ENCODE data around the gene BFAR. TPM values are rescaled to one million over a fixed set of nuclear protein-coding genes. Genes with fewer than 3 reads are reported as not detected.

BFAR gene
- total RNA-seq, 1 donor from 2014 or later: 74.5 TPM

GRCh38 chr16:14649816-14650215 is 17.1 kb downstream of the BFAR start:
- Mint-ChIP-seq H3K27me3 (ENCODE audit: low read depth) (no peaks in the 10 kb centered on the region), H3K36me3 (ENCODE audit: low read depth) (peaks cover 6% of the 10 kb centered on the region), H3K27ac (ENCODE audit: unreplicated experiment) (no peak overlapping the region), H3K4me1 (no peaks in the 10 kb centered on the region), H3K9me3 (no peaks in the 10 kb centered on the region), H3K4me3 (no peak overlapping the region)
- TF ChIP-seq CTCF (conservative IDR thresholded peaks at IDR 0.05): no peak
- DNase-seq (ENCODE audit: low read depth, low spot score): no peak

- Mint-ChIP-seq H3K27me3 (ENCODE audit: low read depth) (no peaks in the 10 kb centered on the region), H3K9me3 (no peaks in the 10 kb centered on the region), H3K36me3 (ENCODE audit: low read depth) (peaks cover 6% of the 10 kb centered on the region), H3K27ac (ENCODE audit: unreplicated experiment) (no peak overlapping the region), H3K4me1 (no peaks in the 10 kb centered on the region), H3K4me3 (no peak overlapping the region)
- no peak for TF ChIP-seq CTCF (conservative IDR thresholded peaks at IDR 0.05)
- DNase-seq (ENCODE audit: low read depth, low spot score): no peak
These were observed 17.9 kb downstream of the BFAR start for GRCh38 chr16:14650629-14651028.

- H3K36me3 Mint-ChIP-seq (ENCODE audit: low read depth): peaks cover 6% of the 10 kb centered on the region
- no peaks in the 10 kb centered on the region for H3K9me3 Mint-ChIP-seq
- no peak for TF ChIP-seq CTCF (conservative IDR thresholded peaks at IDR 0.05)
- no peak for DNase-seq (ENCODE audit: low read depth, low spot score)
- H3K4me3 Mint-ChIP-seq: no peak overlapping the region
- H3K27me3 Mint-ChIP-seq (ENCODE audit: low read depth): no peaks in the 10 kb centered on the region
- no peak overlapping the region for H3K27ac Mint-ChIP-seq (ENCODE audit: unreplicated experiment)
- H3K4me1 Mint-ChIP-seq: peaks cover under 1% of the 10 kb centered on the region
These were observed 20.0 kb downstream of the BFAR start for GRCh38 chr16:14652726-14653125.

DNA sequence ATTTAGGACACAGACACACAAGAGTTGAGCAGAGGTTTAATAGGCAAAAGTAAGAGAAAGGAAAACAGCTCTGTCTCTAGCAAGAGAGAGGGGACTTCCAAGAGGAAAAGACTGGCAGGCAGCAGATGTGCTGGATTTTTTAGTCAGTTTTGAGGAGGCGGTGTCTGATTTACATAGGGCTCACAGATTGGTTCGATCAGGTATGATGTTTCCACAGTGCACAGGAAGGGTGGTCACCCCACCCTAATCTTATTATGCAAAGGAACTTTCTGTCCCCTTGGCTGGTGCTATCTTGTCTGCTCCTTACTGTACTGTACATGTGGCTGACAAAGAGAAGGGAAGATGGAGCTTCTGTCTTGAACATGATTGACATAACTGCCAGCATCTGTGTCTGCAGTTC is 25.3 kb downstream of the BFAR start:
- H3K4me1 Mint-ChIP-seq: peaks cover 5% of the 10 kb centered on the region
- H3K36me3 Mint-ChIP-seq (ENCODE audit: low read depth): peaks cover 15% of the 10 kb centered on the region
- no peak for TF ChIP-seq CTCF (conservative IDR thresholded peaks at IDR 0.05)
- no peak for DNase-seq (ENCODE audit: low read depth, low spot score)
- no peaks in the 10 kb centered on the region for H3K9me3 Mint-ChIP-seq
- H3K27ac Mint-ChIP-seq (ENCODE audit: unreplicated experiment): peak overlapping the region; percentile 93
- H3K27me3 Mint-ChIP-seq (ENCODE audit: low read depth): no peaks in the 10 kb centered on the region
- H3K4me3 Mint-ChIP-seq: no peak overlapping the region

DNA sequence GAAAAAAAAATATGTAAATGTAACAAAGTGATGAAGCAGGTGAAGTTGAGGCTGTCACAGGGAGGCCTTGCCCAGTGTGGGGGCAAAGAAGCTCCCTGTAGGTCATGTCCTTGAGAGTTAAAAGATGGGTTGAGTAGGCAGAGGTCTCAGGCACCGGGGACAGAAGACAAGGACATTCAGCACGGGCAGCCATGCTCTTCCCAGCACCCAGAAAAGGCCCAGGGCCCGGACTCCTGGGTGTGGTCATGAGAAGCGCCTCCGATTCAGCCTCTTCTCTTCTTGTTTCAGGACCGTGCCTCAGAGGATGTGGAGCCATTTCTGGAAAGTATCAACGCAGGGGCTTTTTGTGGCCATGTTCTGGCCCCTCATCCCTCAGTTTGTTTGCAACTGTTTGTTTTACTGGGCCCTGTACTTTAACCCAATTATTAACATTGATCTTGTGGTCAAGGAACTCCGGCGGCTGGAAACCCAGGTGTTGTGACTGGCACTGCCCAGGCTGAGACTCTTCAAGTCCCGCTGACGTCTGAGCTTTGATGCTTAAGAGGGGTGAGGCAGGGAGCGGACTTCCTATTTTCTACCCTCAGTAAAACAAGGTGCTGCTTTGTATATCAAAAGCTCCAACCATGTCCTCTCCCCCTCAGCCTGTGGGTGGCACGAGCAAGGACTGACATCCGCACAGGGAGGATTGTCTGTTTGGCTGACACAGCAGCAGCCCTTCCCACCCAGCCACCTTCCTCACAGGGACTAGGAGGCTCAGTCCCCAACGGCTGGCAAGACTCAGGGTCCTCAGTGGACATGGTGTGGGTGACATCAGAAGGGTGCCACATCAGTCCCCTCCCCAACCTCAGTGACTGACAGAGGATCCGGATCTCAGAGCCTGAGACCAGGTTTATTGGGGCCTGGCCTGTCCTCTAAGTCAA is 34.9 kb downstream of the BFAR start:
- no peaks in the 10 kb centered on the region for H3K9me3 Mint-ChIP-seq
- no peaks in the 10 kb centered on the region for H3K4me1 Mint-ChIP-seq
- H3K36me3 Mint-ChIP-seq (ENCODE audit: low read depth): peaks cover 21% of the 10 kb centered on the region
- H3K27ac Mint-ChIP-seq (ENCODE audit: unreplicated experiment): no peak overlapping the region
- TF ChIP-seq CTCF (conservative IDR thresholded peaks at IDR 0.05): no peak
- DNase-seq (ENCODE audit: low read depth, low spot score): no peak
- H3K27me3 Mint-ChIP-seq (ENCODE audit: low read depth): no peaks in the 10 kb centered on the region
- H3K4me3 Mint-ChIP-seq: no peak overlapping the region

Data from neural crest cell (in vitro differentiated cells).